DMS 273 (cell line): ENCODE data around the gene SIM2.

Experiments
- DNase-seq: peaks from one replicate; lab custom pipeline; 2025; ENCODE audit not compliant: unreplicated experiment; lab: John Stamatoyannopoulos, UW

Gene SIM2

DNA sequence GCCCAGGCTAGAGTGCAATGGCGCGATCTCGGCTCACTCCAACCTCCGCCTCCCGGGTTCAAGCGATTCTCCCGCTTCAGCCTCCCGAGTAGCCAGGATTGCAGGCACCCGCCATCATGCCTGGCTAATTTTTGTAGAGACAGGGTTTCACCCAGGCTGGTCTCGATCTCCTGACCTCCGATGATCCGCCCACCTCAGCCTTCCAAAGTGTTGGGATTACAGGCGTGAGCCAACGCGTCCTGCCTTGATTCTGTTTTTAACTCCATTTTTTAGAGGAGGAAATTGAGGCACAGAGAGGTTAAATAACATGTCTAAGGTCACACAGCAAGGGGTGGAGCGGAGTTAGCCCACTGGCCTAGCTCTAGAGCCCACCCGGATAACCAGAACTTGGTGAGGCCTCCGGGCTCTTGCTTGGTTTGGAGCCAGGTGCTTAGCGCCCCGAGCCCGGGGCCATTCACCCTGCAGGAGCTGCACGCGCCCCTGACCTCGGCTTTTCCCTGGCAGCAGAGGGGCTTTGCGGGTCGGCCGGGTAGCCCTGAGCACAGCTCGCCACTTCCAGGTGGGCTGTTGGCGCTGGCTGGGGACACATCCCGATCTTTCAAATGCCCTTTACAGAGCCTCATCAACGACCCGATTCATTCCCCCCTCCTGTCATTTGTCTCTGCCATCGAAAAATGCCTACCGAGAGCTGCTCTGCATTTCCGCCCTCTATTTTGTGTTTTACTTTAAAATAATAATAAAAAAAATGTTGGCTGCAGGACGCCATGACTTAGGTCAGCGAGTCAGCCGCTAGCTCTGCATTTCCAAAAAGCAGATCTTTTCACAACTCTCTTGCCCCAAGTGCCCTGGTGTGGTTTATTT lies 11.2 kb downstream of the SIM2 start:
- DNase-seq, result no peak

DNA sequence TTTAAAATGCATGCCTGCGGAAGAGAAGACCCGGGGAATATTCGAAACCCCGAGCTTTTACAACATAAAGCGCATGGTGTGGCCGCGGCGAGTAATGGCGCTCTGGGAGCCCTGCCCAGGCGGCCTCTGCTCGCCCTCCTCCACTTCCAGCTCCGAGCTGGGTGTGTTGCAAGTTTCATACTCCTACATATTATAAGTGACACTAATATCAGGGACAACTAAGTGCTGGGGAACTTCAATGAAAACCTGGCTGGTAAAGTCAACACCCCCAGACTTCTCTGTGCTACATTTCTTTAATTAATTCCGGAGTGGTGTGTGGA lies 11.8 kb downstream of the SIM2 start:
- no peak for DNase-seq

DNA sequence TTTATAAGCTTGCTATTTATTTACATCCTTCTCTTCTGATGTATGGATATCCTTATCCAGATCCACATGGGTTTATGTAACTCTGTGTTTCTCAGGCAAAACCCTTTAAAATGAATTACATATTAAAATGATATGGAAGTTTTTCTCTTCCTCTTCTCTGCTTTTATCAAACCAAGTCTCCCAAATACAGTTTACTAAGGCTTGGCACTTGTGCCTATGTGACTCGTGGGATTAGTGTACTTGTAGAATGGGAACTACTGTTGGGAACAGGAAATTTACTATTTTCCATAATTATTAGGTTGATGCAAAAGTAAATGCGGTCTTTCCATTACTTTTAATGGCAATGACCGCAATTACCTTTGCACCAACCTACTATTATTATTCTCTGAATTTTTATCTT lies 14.8 kb downstream of the SIM2 start:
- no peak for DNase-seq

DNA sequence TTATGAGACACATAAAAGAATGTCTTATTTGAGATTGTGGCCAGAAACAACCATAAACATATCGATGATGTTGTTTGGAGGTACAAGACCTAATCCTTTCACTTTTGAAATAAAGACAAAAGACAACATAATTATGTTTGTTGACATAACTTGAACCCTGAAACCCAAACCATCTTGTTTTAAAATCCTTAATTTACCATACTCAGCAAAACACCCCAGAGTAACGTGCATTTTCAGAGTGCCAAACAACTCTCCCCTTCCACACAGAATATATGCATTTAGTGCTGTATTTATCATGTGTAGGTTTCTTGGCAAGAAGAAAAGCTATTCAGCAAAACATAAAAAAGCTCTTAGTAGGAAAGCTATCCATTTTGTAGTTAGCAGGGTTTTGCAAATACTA lies 17.5 kb downstream of the SIM2 start:
- no peak for DNase-seq

DNA sequence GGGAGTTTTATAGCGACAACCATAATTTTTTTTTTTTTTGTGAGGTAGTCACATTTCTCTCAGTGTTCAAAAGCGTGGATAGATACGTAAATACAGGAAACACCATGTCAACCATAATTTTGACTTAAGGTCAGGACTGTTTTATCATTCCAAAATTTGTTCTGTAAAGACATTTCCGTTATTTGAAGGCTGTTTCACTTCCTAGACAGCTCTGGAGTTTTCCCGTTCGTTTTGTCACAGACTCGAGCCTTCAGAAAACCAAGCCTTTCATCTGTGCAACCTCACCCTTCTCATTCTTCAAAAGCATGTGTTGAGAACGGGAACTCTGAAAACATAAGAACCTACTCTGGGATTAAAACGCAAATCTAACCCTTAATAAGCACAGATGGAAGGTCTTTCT lies 17.9 kb downstream of the SIM2 start:
- DNase-seq, result no peak

DNA sequence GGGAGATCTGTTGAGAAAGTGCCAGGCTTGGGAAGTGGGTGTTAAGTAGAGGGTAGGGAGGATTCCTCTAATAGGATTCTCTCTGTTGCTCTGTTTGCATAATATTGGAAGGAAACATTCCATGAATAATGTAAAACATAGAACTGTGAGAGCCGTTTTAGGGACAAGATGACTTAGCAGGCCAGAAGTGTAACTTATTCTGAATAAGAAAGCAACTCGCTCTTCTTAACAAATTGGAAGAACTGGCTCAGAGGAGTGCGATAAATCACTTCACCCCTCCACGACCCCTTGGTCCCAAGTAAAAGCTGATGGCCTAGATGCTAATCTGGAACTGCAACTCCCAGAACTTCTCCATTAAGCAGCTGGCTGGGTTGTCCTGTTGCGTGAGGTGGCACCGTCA lies 19.1 kb downstream of the SIM2 start:
- no peak for DNase-seq

DNA sequence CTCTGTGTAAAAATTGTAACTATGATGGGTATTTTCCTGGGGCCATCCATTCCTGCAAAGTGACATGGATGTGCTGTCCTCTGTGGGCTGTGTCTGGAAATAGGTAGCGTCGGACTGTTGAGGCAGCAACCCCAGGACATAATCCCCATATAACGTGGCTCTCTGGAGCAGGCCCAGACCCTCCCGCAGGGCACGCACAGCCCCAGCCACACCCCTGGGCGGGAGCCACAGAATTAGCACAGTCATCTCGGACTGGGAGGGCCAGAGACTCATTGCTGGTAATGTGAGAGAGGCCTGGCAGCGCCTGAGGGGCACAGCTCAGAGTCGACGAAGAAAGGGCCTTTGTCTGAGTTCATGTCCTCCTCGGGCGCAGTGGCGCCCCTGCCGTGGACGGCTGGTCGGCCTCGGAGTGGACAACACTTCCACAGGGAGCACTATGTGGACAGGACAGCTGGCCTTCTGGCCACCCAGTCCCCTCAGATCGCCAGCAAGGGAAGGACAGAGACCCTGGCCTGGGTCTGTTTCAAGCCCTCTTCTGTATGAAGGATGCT lies 20.1 kb downstream of the SIM2 start:
- DNase-seq, result no peak

DNA sequence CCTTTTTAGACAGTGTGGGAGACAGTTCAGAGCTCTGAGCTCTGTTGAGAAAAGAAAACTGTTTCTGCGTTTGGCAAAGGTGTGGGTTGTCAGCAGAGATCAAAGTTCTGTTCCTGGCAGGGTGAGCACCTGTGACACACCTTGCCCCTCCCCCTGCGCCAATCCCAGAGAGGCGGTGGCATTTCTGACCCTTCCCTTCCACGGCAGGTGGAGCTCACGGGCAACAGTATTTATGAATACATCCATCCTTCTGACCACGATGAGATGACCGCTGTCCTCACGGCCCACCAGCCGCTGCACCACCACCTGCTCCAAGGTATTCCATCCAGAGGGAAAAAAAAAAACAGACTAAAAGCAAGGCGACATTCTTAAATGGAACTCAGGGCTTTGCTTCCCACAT lies 20.7 kb downstream of the SIM2 start:
- DNase-seq, result no peak

DNA sequence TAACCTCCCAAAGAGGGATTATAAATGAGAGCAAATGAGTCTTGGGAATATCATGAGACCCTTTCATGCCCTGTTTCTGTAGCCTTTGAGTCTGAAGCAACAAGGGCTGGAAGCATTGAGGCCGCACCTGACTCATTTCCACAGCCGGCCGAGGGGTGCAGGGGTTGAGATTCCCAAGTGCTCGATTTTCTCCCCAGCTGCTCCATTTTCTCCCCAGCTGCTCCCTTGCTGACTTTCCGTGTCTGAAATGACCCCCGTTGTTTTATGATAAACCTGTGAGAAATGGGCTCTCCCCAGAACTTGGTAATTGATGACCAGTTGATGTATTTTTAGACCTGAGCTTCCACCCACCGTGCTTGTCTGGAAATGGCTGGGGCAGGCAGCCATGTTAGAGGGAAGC lies 22.9 kb downstream of the SIM2 start:
- no peak for DNase-seq

DNA sequence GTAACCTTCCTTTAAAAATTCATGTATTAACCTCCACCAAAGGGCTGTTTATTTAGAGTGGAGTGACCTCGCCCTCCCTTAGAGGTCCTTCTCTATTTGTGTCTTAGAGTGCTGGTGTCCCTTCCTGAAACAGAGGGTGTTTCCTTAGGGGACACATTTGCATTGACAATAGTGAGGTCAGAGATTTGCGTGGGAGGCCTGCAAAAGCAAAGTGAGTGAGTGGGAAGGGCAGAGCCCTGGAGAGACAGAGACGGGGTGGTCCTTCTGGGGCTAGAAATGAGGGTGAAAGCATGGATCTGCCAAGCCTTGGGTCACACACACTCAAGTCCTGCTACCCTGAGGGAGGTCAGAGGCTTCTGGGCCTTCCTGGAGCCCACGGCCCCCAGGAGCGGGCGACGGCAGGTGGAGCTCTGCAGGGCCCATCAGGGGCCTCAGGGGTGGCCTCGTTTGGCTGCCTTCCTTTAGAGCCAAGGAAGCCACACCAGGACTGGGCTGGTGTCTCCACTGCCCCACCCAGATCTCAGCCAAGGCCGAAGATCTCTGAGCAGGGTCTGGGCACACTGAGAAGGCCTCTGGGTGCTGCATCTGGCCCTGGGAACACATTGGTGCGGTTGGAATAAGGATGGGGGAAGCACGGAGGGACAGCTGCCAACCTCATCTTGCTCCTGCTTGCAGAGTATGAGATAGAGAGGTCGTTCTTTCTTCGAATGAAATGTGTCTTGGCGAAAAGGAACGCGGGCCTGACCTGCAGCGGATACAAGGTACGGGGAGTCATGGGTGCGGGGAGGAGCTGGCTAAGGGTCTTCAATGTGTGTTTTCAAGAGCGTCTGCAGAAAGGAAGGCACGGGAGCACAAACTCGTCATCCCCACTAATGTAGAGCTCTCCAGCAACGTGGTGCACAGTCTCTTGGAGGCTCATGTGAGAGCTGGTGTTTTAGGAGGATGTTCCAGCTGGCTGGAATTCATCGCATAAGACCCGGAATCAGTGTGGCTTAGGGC lies 23.8 kb downstream of the SIM2 start:
- DNase-seq, result no peak

DNA sequence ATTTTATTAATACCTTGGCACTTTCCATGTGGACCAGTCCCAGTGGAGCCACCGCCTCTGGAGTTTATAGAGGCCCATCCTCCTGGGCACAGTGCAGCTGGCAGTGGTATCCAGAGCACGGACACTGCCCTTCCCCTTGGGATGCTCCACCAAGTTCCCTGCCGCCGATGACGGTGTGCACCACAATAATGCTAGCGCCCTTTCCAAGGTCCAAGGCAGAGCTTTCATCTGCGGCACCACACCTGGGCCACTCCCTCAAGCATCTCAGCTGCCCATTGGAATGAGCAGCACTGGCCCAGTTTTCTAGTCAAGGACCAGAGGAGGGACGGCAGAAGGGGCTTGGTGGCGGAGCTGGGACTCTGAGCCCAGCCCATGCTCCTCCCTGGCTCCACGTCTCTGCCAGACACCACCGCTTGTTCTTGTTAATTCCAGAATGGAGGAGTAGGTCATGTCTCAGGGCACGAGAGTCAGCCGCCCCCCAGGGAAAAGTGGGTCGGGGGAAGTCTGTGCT lies 24.5 kb downstream of the SIM2 start:
- DNase-seq, result no peak

DNA sequence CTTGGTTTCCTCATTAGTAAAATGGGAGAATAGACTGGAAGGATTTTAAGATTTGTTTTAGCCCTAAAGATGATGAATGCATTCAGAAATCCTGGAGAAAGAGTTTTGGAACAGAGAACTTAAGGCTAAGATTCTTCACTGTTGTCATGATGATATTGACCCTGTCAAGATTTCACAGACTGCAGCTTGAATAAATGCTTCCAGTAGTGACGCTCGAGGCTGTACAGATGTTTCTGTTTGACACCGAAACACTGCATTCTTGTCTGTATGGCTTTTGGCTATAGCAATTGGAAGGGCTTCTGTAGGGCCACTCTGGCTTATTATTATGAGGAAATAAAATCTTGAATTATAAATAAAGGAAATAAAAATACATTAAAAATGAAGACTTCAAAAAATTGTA lies 25.7 kb downstream of the SIM2 start:
- no peak for DNase-seq

DNA sequence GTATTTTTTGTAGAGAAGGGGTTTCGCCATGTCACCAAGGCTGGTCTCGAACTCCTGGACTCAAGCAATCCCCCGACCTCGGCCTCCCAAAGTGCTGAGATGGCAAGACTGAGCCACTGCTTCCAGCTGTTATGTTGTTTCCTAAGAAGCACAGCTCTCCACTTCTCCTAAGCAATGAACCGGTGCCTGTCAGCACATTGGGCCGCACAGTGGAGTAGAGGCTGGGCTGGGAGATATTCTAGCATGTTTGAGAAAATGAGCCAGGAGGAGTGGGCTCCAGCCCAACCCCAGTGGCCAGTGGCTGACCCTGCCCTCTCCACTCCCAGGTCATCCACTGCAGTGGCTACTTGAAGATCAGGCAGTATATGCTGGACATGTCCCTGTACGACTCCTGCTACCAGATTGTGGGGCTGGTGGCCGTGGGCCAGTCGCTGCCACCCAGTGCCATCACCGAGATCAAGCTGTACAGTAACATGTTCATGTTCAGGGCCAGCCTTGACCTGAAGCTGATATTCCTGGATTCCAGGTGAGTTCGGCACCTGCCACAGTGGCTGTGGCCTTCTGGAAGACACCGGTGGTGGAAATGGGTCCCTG lies 27.0 kb downstream of the SIM2 start:
- DNase-seq, result no peak

DNA sequence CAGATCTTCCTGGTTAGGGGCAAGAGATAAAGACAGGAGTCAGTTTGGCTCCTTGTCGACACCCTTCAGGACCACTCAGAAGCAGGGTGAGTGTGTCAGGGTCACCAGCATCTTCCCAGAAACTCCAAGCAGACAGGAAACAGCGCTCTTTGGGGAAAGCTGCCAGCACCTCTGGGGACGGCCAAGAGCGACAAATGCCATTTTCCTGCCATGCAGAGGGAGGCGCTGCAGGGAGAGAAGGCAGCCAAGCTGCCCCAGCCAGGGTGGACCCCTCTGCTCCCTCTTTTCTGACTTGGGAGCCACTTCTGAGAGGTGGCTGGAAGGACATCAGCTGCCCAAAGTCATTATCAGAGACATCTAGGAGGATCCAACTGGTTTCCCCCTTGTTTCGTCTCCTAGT lies 29.0 kb downstream of the SIM2 start:
- DNase-seq, result no peak

DNA sequence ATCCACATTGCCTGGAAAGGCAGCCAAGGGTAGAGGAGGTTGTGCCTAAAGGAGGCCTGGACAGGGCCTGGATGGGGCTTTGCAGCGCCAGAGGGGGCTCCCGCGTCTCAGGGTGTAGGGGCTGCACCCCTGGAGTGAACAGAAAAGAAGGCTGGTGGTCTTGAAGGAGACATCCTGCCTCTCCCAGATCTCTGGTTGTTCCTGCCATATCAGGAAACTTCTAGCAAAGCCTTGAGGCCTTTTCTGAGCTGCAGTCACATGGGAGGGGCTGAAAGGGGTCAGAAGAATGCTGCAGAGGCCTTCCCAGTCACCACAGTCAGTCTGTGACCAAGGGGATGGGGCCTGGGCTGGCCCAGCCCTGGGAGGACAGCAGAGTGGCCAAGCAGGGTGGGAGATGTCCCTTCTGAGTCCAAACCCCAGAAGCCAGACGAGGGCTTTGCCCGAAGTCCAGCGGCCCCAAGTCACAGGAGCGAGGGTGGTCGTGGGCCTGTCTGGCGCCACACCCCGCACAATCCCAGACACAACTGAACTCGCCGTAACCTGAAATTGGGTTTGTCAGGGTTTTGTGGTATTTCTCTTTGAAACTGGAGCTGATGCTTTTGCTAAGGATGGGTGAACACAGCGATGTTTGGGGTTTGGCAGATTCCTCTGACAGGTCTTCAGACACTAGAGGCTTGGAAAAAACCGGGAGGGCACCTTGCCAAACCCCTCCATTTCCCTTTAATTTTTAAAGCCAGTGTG lies 29.6 kb downstream of the SIM2 start:
- no peak for DNase-seq

DNA sequence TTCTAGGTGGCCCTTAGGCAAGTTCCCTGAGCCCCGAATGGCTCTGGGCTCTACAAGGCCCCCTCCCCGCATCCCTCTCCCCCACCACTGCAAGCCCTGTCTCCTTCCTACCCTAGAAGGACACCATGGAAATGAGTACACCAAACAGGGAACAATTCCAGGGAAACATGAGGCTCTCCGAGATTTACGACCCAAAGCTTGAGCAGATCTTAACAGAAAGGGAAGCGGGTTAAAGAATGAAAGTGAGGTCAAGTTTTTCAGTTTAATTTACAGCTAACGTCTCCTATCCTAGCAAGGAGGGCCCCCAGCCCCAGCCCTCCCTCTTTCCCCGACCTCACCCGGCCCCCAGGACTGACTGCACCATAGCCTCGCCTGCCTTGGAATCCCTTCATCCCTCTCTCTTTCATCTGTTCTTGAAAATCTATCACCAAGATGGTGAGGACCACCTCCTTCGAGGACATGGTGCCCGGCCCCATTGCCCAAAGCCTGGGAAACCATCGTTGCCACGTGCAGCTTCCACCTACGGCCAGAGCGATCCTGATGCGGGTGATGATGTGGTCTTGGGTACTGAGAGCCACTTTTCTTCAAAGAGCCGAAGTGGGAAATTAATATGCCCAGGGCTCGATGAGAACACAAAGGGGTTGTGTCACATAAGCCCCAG lies 30.5 kb downstream of the SIM2 start:
- no peak for DNase-seq

DNA sequence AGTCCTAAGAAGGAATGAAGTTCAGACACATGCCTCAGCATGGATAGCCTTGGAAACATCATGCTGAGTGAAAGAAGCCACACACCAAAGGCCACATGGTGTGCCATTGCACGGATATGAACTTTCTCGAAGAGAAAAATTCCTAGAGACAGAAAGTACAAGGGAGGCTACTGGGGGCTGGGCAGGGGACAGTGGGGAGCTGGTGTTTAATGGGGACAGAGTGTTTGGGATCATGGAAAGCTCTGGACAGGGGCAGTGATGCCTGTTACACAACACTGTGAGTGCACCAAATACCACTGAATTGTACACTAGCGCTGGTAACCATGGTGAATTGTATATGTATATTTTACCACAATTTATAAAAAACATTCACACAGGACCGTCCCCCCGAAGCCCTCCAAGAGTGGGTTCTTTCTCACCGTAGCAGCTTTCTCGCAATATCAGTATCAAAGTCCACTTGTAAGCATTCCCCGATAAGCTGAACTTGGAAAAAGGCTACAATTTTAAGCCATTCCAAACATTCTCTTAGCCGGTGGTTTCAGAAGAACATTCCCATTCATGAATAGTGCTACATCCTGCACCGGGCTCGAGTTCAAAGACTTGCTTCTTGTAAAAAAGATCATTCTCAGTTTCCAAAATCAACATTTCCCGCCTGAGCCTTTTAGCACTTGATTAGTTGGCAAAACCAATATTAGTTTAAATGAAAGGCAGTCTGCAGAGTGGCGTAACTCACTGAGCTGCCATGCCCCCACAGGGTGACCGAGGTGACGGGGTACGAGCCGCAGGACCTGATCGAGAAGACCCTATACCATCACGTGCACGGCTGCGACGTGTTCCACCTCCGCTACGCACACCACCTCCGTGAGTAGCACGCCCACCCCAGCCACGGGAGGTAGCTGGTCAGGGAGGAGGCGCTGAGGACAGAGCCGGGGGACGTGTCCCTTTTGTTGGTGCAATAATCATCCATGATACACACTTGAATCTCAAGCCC lies 31.7 kb downstream of the SIM2 start:
- no peak for DNase-seq

DNA sequence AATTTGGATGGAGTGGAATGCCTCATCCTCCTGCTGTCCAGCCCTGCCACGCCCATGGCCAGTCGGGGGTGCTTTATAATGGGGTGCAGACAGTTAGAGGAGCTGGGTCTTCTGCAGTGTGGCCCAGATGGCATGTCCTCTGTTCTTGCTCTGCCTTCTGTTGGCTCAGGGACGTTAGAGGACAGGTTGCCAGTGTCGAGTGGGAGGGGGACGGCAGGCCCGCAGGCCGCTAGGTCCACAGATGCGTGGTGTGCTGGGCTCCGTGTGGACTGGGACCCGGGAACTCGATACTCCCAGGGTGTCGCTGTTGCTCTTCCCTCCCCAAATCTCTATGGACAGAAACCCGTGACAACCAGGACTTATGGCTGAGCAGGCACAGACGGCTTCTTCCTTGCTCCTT lies 33.3 kb downstream of the SIM2 start:
- DNase-seq, result no peak

DNA sequence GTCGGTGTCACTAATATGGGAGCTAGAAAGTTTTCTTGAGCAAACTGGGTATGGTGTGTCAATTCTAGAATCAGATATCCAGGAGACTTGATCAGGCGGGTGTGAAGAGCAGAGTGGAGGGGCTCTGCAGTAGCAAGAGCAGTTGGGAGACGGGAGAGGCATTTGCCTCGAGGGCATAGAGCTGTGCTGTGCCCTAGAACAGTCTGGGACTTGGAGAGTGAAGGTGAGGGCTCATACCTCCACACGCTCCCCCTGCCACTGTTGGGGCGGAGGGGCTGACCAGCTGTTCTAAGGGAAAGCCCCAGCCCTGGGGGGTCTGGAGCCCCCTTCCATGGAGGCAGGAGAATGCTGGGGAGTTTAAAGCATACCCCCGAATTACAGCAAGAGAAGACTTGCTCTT lies 33.8 kb downstream of the SIM2 start:
- no peak for DNase-seq
